Large intestine (tissue), 3 donors: Measurements from ENCODE around the gene UNC119B. TPM values are rescaled to one million over a fixed set of nuclear protein-coding genes. Genes with fewer than 3 reads are reported as not detected.

Source experiments
- DNase-seq, 2 donors: peaks; one replicate each; pipeline versions ENCODE4 v3.0.0 to v3.0.0-alpha.2; 2013
- H3K27ac ChIP-seq: one replicate; pipeline ENCODE4 v1.5.1; 2013; ENCODE audit warnings: low read length
- H3K27me3 ChIP-seq: 2 replicates; pipeline ENCODE4 v1.6.1; 2013; ENCODE audit warnings: low read length; ENCODE audit not compliant: control insufficient read depth, insufficient read depth
- H3K36me3 ChIP-seq: 2 replicates; pipeline ENCODE4 v1.6.1; 2013; ENCODE audit warnings: low read length; ENCODE audit not compliant: control insufficient read depth, insufficient read depth
- H3K4me1 ChIP-seq: one replicate; pipeline ENCODE4 v1.6.1; 2013; ENCODE audit warnings: low read length; ENCODE audit not compliant: control insufficient read depth, insufficient read depth
- H3K4me3 ChIP-seq: one replicate; pipeline ENCODE4 v1.5.1; 2013; ENCODE audit warnings: low read length
- H3K9me3 ChIP-seq: one replicate; pipeline ENCODE4 v1.6.1; 2013; ENCODE audit warnings: mild to moderate bottlenecking, low read depth, low read length, moderate library complexity; ENCODE audit not compliant: control insufficient read depth
- WGBS: methylation state at CpG from one replicate; pipeline ENCODE4 v1.1.5; 2013; ENCODE audit warnings: low lambda C conversion rate; ENCODE audit not compliant: insufficient coverage; 5-methylcytosine and 5-hydroxymethylcytosine counted together
- polyA plus RNA-seq: library from polyadenylated mRNA; unstranded; fragments of 120-200 nt; gene quantifications from one replicate; pipeline ENCODE4 v1.2.1, GENCODE V29; 2013

The UNC119B gene
- polyA plus RNA-seq, 1 donor = 21.1 TPM

- Histone ChIP-seq H3K4me1 (peaks cover 26% of the 10 kb centered on the region), H3K36me3 (peaks cover 43% of the 10 kb centered on the region), H3K4me3 (no peak overlapping the region), H3K9me3 (no peaks in the 10 kb centered on the region), H3K27me3 (no peaks in the 10 kb centered on the region), H3K27ac (no peak overlapping the region)
- no CpG with 5 or more reads among the region's 4 CpGs for WGBS
- peak; percentile 62 to 67 for DNase-seq
These were observed 3.7 kb downstream of the UNC119B start for GRCh38 chr12:120713861-120714482.

- Histone ChIP-seq H3K36me3 (peaks cover 80% of the 10 kb centered on the region), H3K27me3 (no peaks in the 10 kb centered on the region), H3K27ac (peak overlapping the region; percentile 89), H3K9me3 (no peaks in the 10 kb centered on the region), H3K4me1 (peaks cover 31% of the 10 kb centered on the region), H3K4me3 (no peak overlapping the region)
- 94% methylated on average over 4 of the region's 9 CpGs for WGBS
- DNase-seq = no peak
These were observed 7.8 kb downstream of the UNC119B start for GRCh38 chr12:120718055-120718454.

GRCh38 chr12:120719072-120719471 is 8.8 kb downstream of the UNC119B start:
- no peak overlapping the region for H3K4me3 ChIP-seq

GRCh38 chr12:120719496-120720233 is 9.4 kb downstream of the UNC119B start:
- DNase-seq = no peak
- Histone ChIP-seq H3K9me3 (no peaks in the 10 kb centered on the region), H3K4me1 (peaks cover 31% of the 10 kb centered on the region), H3K27me3 (no peaks in the 10 kb centered on the region), H3K4me3 (no peak overlapping the region), H3K27ac (peak overlapping the region; percentile 89), H3K36me3 (peaks cover 74% of the 10 kb centered on the region)
- WGBS = 57% methylated on average over 1 of the region's 11 CpGs

More at GRCh38 chr12:120719072-120719471, 8.8 kb downstream of the UNC119B start:
- DNase-seq = peak; percentile 35 to 85
- no peaks in the 10 kb centered on the region for H3K9me3 ChIP-seq
- peaks cover 75% of the 10 kb centered on the region for H3K36me3 ChIP-seq
- H3K27me3 ChIP-seq = no peaks in the 10 kb centered on the region
- H3K4me1 ChIP-seq = peaks cover 31% of the 10 kb centered on the region
- WGBS = 17% methylated on average over 1 of the region's 2 CpGs
- H3K27ac ChIP-seq = peak overlapping the region; percentile 89

GRCh38 chr12:120720234-120720986 is 10.2 kb downstream of the UNC119B start:
- Histone ChIP-seq H3K9me3 (no peaks in the 10 kb centered on the region), H3K4me3 (no peak overlapping the region), H3K27ac (peak overlapping the region; percentile 89), H3K4me1 (peaks cover 37% of the 10 kb centered on the region), H3K36me3 (peaks cover 68% of the 10 kb centered on the region), H3K27me3 (no peaks in the 10 kb centered on the region)
- no CpG with 5 or more reads among the region's 7 CpGs for WGBS
- peak in 1 of 2 donors; percentile 40 for DNase-seq

- Histone ChIP-seq H3K27ac (no peak overlapping the region), H3K36me3 (peaks cover 62% of the 10 kb centered on the region), H3K9me3 (no peaks in the 10 kb centered on the region), H3K4me3 (no peak overlapping the region), H3K27me3 (no peaks in the 10 kb centered on the region), H3K4me1 (peaks cover 37% of the 10 kb centered on the region)
- DNase-seq = no peak
- WGBS = 67% methylated on average over 1 of the region's 10 CpGs
These were observed 10.9 kb downstream of the UNC119B start for GRCh38 chr12:120720987-120721801.

GRCh38 chr12:120721866-120722265 is 11.6 kb downstream of the UNC119B start:
- H3K27ac ChIP-seq = no peak overlapping the region
- H3K27me3 ChIP-seq = no peaks in the 10 kb centered on the region
- no peak overlapping the region for H3K4me3 ChIP-seq
- no peaks in the 10 kb centered on the region for H3K9me3 ChIP-seq
- WGBS = no CpG with 5 or more reads among the region's 3 CpGs
- peaks cover 55% of the 10 kb centered on the region for H3K36me3 ChIP-seq
- peaks cover 40% of the 10 kb centered on the region for H3K4me1 ChIP-seq
- DNase-seq = no peak

- DNase-seq = no peak
- no peak overlapping the region for H3K27ac ChIP-seq
- H3K36me3 ChIP-seq = peaks cover 51% of the 10 kb centered on the region
- H3K4me1 ChIP-seq = peaks cover 43% of the 10 kb centered on the region
- no peaks in the 10 kb centered on the region for H3K9me3 ChIP-seq
- H3K4me3 ChIP-seq = no peak overlapping the region
- H3K27me3 ChIP-seq = no peaks in the 10 kb centered on the region
- no CpG with 5 or more reads among the region's 2 CpGs for WGBS
These were observed 12.5 kb downstream of the UNC119B start for GRCh38 chr12:120722784-120723183.

- peaks cover 27% of the 10 kb centered on the region for H3K4me1 ChIP-seq
- DNase-seq = no peak
- no peak overlapping the region for H3K27ac ChIP-seq
- peaks cover 51% of the 10 kb centered on the region for H3K36me3 ChIP-seq
- H3K9me3 ChIP-seq = no peaks in the 10 kb centered on the region
- no CpG with 5 or more reads among the region's 5 CpGs for WGBS
- no peaks in the 10 kb centered on the region for H3K27me3 ChIP-seq
- H3K4me3 ChIP-seq = no peak overlapping the region
These were observed 14.5 kb downstream of the UNC119B start for GRCh38 chr12:120724720-120725119.
